IPS-NIHi7 (cell line): ENCODE results near the gene KLHL2.
"Not testable (repeated sequence)": the region's sequence is repeated elsewhere in the genome, so short reads cannot be mapped to it uniquely, and the experiment has no call there.

ENCODE experiments used
- DNase-seq: peaks from one replicate; pipeline ENCODE4 v3.0.0; 2012; ENCODE audit warnings: mixed read lengths; ENCODE audit errors: extremely low spot score

Gene KLHL2

DNA sequence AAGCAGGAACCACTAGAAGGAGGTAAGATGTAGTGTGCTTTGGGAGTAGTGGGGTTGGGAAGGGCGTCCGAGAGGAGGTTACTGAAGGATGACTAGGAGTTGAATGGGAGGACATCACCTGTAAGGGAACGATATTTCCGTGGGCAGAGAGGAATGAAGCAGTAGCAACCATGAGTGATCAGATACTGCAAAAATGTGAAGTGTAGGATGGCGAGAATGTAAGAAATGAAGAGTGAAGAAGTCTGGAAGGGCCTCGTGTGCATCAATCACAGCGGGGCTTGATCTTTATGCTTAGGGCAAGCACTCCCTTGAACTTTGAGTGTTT lies 120.7 kb downstream of the KLHL2 start:
- DNase-seq = no peak

DNA sequence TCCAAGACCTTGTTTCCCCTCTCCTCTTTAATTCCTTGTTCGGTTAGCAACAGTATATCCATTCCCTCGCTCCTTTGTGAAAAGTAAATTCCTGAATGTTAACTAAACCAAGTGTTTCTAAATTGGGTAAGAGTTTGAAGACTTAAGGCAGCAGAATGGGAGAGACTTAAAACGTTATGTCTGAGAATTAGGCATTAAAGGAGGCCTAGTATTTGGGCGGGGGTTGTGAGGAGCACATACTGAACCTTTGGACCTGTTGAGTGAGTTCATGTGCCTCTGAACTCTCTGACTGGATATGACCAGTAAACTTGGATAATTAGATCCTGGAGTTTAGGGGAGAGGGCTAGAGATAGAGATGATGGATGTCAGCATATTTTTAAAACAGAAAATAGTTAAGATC lies 121.3 kb downstream of the KLHL2 start:
- DNase-seq = no peak

DNA sequence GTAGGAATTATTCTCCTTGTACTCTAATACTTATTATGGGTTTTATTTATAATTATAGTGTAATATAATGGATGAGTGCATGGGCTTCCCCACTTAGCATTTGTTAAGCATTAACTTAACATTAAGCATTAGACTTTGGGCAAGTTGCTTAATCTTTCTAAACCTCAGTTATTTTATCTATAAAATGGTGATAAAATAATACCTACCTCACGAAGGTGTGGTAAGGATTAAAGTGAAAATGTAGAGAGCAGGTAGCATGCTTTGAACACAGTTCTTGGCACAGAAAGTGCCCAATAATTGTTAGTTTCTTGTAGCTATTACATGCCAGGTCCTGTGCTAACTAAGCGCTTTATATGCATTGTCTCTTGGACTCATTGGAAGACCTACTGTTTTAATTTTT lies 122.7 kb downstream of the KLHL2 start:
- DNase-seq = no peak

DNA sequence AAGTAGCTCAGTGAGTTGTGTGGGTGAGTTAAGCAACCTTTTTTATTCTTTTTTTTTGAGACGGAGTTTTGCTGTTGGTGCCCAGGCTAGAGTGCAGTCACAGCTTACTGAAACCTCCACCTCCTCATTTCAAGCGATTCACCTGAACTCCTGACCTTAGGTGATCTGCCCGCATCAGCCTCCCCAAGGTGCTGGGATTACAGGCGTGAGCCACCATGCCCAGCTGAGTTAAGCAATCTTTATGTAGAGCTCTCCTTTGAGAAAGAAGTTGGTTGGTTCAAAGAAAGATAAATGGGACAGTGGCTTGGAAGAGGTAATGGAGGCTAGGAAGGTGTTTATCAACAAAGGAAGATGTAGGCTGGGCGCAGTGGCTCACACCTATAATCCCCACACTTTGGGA lies 123.3 kb downstream of the KLHL2 start:
- no peak for DNase-seq

DNA sequence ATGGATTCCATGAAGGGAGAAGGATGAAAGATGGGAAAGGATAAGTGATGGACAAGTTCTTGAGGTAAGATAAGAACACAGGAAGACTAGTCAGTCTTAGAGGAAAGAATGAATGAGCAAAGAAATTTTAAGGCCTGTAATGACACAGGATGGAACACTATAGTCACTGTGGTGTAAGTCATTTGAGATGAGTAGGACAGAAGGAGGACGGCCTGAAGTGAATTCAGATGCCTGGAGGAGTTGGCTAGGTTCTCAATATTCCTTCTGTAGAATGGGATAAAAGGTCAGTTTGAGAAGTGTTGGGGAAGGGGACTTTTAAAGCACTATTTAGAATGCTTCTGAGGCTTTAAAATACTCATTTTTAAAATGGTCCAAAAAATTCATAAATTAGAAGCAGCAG lies 124.0 kb downstream of the KLHL2 start:
- DNase-seq = no peak

DNA sequence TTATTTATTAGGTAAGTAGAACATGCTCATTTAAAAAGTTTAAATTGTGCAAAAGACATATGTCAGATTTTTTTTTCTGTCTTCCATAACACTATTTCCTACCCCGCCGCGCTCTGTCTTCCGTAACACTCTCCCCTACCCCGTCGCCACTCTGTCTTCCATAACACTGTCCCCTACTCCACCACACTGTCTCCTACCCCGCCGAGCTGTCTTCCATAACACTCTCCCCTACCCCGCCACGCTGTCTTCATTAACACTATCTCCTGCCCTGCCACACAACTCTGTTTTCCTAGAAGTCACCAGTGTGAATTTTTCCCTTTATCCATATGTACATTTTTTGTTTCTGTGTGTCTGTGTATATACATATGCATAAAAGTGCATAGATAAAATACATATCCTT lies 124.5 kb downstream of the KLHL2 start:
- DNase-seq = no peak

DNA sequence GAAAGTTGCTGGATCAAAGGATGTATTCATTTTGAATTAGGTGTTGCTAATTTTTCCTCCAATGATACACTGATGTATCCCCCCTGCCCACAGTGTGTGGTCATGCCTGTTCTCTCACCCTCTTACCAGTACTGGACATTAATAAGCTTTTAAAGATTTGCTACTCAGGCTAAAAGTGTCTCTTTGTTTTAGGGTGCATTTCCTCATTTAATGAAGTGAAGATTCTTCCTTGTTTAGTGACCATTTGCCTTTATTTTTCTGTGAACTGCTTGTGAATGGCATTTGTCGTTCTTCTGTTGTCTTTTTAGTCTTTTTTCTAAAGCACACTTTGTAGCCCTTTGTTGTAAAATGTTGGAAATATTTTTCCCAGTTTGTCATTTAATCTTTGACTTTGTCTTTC lies 125.1 kb downstream of the KLHL2 start:
- DNase-seq = no peak

DNA sequence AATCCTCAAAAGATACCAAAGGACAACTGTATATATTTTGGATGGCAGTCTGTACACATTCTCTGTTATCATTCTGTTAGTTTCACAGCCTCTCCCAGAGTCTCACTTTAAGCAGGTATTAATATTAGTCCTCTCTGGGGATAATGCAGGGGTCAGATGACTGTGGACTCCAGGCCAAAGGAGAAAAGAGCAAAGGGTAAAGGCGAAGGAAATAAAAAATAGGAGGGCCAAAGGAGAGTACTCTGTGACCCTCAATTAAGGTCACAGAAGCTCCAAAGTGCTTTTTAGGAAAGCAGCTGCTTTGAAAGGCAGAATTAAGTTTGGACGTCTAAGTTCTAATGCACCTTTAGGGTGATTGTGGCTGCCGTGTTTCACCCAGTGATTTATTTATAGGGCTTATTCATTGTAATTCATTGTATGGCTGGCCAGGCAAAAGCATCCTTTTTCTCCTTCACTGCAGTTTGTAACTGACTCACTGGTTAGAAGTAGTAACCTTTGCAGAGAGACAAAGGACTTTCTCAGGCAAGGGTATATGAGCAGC lies 127.9 kb downstream of the KLHL2 start:
- no peak for DNase-seq

DNA sequence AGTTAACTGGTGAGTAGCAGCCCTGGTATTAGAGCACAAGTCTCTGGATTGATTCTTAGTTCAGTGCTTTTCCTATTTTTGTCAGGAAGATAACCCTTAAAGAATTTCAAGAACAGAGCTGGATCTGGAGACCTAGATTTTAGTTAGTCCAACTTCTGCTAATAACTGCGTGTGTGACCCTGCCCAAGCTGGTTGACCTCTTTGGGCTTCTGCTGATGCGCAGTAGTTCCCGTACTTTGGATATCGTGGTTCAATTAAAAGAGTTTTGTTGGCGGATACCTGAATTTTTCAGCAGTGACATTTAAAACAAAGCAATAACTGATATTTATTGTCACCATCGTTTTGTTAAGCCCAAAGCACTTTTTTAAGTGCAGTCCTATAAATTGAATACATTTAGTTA lies 129.4 kb downstream of the KLHL2 start:
- no peak for DNase-seq

DNA sequence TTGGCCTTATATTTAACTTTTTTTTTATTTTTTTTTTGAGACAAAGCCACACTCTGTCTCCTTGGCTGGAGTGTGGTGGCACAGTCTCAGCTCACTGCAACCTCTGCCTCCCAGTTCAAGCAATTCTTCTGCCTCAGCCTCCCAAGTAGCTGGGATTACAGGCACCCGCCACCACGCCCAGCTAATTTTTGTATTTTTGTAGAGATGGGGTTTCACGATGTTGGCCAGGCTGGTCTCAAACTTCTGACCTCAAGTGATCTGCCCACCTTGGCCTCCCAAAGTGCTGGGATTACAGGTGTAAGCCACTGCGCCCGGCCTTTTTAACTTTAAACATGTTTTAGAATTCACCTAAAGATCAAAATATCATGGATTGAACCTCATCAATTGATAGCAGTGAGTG lies 135.0 kb downstream of the KLHL2 start:
- DNase-seq = not testable (repeated sequence)

DNA sequence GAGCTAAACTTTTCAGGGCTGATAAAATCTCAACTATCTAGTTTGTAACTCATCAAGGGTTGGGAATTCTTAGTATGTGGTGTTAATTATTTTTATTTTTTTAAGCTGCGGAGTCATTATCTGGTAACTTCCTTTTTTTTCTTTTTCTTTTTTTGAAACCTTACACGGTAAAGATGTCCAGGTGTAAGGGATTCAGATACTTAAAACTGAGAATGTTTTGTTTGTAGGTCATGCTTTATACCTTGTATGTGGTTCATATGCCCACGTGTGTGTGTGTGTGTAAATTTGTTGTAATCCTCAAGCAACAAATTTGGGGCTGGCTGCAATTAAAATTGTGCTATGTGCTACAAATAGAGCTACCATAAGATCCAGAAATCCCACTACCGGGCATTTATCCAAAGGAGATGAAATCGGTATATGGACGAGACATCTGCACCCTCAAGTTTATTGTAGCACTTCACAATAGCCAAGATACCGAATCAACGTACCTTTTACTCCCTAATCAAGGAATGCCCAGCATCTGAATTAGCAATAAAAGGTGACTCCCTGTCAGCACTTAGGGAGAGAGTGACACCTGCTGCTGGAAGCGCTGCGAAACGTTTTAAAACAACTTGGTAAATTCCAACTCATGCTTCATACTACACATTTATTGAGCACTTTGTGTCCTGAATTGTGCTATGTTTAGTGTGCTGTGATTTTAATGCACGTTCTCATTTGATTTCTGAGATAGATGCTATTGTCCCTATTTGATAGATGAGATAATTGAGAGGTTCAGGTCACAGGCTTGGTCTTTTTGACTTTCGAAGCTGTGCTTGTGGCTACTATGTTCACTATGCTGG lies 136.2 kb downstream of the KLHL2 start:
- DNase-seq = no peak

DNA sequence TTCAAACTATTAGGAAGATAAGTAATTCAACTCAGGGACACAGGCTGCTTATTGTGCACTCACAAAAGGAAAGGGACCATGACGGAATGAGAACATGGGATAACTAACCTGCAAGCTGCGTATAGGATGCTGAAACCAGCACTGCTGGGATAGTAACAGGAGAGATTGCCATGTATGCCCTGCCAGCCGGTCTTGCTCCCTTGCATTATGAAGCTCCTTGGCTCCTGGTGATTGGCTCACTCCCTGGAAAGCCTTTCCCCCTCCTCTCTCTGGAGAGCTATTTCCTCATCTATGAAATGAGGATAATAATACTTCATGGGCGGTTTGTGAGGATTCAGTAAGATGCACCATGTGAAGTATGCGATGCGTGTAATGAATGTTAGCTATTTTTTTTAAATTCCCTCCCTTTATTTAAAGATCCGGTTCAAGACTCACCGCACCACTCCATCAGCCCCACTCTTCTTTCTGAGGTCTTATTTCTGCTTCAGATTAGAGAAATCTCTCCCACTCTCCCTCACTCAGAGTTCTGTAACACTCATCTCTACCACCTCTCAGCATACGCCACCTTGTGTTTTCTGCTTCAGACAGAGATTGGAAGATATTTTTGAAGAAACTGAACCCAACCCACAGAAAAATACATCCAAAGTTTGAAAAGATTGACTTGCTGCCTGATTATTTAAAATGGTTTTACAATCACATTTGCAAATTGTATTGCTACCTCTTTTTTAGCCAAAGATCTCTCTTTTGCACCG lies 138.5 kb downstream of the KLHL2 start:
- DNase-seq = no peak

DNA sequence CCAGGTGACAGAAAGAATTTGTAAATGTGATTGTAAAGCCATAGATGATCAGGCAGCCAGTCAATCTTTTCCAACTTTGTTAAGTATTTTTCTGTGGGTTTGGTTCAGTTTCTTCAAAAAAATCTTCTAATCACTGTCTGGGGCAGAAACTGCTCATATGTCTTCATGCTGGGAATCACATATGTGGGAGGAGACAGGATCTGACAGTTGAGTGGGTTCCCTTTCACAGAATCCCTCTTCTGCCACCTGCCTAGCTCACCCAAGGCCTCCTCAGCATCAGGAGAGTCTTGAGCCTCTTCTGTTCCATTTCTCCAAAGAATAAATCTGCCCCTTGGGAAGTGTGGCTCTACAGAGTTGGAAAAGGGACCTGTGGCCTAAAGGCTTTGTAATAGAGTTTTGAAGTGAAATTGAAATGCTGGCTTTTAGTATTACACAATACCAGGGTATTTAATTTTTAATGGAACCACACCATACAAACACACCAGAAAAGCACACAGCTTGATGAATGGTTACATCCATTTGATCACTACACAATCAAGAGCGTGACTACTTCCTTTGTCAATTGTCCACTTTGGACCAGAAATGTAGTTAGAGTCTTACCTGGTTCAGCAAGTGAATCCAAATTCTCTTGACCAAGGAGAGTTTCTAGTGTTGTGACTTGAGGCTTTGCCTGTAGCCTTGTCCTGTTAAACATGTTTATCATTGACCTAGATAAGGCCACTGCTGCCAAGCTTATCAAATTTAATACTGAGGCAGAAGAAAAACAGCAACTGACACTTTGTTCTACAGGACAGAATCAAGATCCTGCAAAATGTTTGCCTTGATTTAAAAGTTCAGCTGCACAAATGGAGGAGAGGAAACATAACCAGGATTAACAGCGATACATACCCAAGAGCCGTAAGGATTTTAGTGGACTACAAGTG lies 140.5 kb downstream of the KLHL2 start:
- no peak for DNase-seq

DNA sequence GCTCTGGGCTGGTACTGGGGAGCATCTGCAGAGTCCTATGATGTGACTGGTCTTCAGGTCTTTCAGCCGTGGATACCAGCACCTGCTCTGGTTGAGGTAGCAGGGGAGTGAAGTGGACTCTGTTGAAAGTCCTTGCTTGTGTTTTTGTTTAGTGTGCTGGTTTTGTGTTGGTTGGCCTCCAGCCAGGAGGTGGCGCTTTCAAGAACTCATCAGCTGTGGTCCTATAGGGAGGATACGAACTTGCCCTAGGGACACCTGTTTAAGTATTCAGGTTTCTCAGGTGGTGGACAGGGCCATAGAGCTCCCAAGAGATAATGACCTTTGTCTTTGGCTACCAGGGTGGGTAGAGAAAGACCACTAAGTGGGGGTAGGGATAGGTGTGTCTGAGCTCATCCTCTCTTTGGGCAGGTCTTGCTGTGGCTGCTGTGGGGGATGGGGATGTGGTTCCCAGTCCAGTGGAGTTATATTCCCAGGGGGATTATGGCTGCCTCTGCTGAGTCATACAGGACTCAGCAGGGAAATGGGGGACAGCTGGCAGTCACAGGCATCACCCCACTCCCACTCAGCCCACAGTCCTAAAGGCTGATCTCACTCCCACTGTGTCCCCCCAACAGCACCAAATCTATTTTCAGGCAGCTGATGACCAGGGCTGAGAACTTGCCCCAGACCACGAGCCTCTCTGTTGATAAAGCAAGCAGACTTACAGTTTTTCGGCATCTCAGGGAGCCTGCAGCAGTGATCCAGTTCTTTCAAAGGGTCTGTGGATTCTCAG lies 144.2 kb downstream of the KLHL2 start:
- no peak for DNase-seq

DNA sequence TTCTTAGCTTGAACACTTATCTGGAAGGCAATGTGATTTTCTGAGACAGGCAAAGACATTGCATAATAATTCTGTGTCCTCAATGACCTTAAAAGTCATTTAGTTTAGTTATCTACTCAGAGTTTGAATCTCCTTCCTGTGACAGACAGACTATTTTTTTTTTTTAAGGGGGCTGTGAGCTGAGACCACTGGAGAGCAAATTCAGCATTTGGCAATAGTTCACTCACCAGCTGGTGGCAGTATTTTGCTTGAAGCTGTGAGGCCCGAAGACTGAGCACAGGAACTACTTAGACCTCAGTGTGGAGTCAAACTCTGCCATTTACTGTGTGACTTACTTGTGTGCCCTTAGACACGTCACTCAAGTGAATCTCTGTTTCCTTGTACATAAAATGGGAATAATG lies 148.5 kb downstream of the KLHL2 start:
- peak; percentile 43 for DNase-seq

DNA sequence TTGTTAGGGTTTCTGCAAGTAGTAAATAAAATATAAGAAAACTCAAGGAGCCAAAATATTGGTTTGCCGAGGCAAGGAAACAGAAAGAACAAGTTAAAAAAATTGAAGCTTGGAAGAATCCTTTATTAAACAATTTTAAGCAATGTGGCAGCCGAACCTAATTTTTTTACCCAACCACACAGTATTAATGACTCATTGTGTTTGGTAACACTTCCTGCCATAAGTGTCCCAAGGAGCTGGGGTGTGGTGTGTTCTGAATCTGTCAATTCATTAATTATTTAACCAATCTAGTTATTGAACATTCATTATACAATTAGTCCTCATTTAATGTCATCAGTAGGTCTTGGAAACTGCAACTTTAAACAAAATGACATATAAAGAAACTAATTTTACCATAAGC lies 152.1 kb downstream of the KLHL2 start:
- DNase-seq = no peak

DNA sequence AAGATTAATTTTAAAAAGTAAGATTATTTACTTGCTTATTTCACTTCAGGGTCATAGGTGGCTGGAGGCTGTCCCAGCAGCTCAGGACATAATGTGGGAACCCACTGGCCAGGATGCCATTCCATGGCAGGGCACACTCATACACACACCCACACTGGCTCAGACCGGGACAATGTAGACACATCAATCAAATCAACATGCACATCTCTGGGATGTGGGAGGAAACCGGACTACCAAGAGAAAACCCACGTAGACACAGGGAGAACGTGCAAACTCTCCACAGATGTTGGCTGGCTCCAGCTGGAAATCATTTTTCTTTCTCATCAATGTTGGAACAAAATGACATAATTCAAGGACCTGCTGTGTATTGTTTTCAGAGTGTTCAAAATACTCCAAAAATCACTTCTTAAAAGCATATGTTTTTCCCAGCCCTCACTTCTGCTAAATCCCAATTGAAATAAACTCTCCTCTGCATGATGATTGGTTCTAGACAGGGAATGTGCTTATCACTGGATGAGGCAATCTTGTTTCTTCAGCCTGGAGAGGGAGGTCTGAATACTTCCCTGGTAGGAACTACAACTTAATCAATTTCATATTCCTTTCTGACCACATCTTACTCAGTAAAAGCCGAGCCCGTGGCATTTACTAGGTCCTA lies 152.8 kb downstream of the KLHL2 start:
- no peak for DNase-seq

DNA sequence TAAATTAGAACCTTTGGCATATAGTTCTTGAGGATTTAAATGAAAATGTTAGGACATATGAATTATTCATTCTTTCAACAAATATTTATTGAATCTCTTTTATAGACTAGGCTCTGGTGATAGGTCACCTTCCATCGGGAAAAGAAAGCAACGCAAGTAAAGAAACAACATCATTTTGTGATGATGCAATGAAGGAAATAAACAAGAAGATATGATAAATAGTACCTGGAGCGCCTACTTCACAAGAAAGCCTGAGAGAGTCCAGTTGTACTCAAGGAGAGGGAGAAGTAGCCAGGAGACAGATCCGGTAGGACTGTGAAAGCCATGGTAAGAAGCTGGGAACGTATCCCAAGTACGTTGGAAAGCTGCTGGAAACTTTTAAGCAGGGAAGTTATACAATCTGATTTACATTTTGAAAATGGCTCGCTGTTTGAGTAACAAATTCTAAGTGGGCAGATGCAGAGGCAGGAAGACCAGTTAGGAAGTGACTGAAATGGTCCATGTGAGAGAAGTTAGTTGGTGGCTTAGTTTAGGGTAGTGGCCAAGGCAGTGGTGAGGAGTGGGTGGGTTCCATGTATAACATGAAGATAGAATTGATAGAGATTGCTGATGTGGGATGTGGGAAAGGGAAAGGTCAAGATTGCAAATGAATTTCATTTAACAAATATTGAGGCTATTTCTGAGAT lies 153.8 kb downstream of the KLHL2 start:
- no peak for DNase-seq

DNA sequence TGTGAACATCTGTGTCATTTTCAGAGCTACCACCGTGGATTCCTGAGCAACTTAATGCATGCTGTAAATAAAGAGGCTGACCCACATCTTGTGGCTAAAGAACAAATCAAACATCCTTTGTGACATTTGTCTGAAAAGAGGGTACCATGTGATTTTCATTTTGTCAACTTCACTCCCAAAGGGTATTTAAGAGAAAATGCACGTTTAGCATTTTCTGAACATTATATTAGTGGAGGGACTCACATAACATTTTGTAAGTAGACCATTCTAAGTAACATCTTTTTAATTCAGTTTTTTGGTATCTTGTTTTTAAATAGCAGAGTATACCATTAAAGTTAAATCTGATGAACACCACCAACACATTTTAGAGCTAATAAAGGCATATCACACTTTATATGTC lies 154.4 kb downstream of the KLHL2 start:
- no peak for DNase-seq

DNA sequence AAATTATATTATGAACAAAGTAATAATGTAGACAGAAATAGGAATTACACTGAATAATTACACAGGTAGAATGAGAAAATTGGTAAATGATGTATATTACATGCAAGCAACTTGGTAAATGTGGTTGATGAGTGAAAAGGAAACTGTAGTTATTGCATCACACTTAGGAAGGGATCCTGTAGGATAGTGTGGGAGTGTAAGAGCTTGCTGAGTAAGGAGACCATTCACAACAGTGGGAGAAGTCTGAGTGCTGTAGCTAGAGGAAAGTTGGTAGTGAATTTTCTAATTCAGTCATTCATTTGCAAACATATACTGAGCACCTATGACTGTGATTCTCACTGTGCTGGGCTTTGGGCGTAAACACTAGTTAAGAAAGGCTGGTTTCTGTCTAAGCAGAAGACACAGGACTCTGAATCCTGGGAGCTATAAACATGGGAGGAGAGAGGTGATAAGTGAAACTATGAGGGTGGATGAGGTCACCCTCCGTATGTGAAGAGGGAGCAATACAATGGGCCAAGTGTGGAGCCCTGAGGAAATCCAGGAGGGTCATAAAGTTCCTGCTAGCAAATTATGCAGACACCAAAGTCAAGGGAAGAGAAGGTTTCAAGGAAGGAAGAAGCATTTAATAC lies 157.2 kb downstream of the KLHL2 start:
- DNase-seq = peak; percentile 35
